Erythroblast (primary cell): ENCODE measurements around the gene DIPK1B.

Source experiments
- DNase-seq, 2 experiments: peaks; one replicate each; lab custom pipeline; 2025; lab: John Stamatoyannopoulos, UW
- GATA1 ChIP-seq: IDR thresholded peaks from 2 replicates; pipeline ENCODE4 v1.6.1; 2011; ENCODE audit warnings: low read depth, mild to moderate bottlenecking, control low read depth, low read length, moderate library complexity
- POLR2A ChIP-seq: IDR thresholded peaks from 2 replicates; pipeline ENCODE4 v1.6.1; 2011; ENCODE audit warnings: mild to moderate bottlenecking, low read length

The DIPK1B gene

GRCh38 chr9:136686534-136686793, 25.9 kb upstream of the DIPK1B start:
- TF ChIP-seq POLR2A: no peak
- TF ChIP-seq GATA1: no peak
- no peak for DNase-seq

- DNase-seq: peak; percentile 47 to 56
- no peak for TF ChIP-seq GATA1
- TF ChIP-seq POLR2A: no peak
These were observed 25.3 kb upstream of the DIPK1B start, which contains the start of gene AGPAT2 for GRCh38 chr9:136686794-136687711. AGPAT2 (minus strand) TSS chr9:136687457; CDS start chr9:136687357, 100 bp downstream.

- TF ChIP-seq GATA1 (no peak), POLR2A (no peak)
- DNase-seq: no peak
These were observed 24.6 kb upstream of the DIPK1B start for GRCh38 chr9:136687721-136688223.

- no peak for DNase-seq
- TF ChIP-seq GATA1 (no peak), POLR2A (no peak)
These were observed 23.9 kb upstream of the DIPK1B start for GRCh38 chr9:136688274-136689107.

GRCh38 chr9:136689108-136689460, 23.3 kb upstream of the DIPK1B start:
- TF ChIP-seq GATA1 (no peak), POLR2A (no peak)
- DNase-seq: no peak

GRCh38 chr9:136690104-136690805, 22.1 kb upstream of the DIPK1B start:
- TF ChIP-seq GATA1 (no peak), POLR2A (no peak)

GRCh38 chr9:136690806-136691261, 21.5 kb upstream of the DIPK1B start:
- DNase-seq: no peak
- TF ChIP-seq POLR2A: no peak
- no peak for TF ChIP-seq GATA1

More at GRCh38 chr9:136690104-136690805, 22.1 kb upstream of the DIPK1B start:
- no peak for DNase-seq

- DNase-seq: no peak
- TF ChIP-seq GATA1: no peak
- TF ChIP-seq POLR2A: no peak
These were observed 20.8 kb upstream of the DIPK1B start for GRCh38 chr9:136691316-136692184.

GRCh38 chr9:136692185-136693134, 19.9 kb upstream of the DIPK1B start:
- DNase-seq: no peak
- TF ChIP-seq POLR2A (no peak), GATA1 (no peak)

- DNase-seq: no peak
- TF ChIP-seq POLR2A: no peak
- TF ChIP-seq GATA1: no peak
These were observed 19.3 kb upstream of the DIPK1B start for GRCh38 chr9:136693135-136693489.

- TF ChIP-seq GATA1 (no peak), POLR2A (no peak)
- peak in 1 of 2 experiments; percentile 52 for DNase-seq
These were observed 18.7 kb upstream of the DIPK1B start for GRCh38 chr9:136693490-136694162.
